ENCODE results near the gene ALAS2. TPM values are rescaled to one million over a fixed set of nuclear protein-coding genes. Genes with fewer than 3 reads are reported as not detected.

Gene ALAS2
- total and polyA plus RNA-seq, 2 experiments from 2014 or later = 4.3 to 5.1 TPM

DNA sequence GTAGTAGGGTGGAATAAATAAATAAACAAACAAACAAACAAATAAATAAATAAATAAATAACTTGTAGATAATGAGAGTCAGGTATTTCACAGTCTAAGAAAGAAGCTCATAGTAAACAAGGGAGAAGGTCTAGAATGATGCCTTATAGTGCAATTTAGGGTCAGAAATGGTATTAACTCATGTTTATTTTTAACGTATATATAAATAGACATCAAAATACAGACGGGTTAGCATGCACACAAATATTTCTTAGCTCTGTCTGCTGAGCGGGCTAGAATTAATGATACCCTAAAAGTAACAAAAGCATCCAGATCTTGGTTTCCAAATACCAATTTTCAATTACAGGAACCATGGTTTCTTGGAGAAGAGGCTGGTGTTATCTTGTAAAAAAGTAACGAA is 53.4 kb downstream of the ALAS2 start:
- TF ChIP-seq, protein P1, sequence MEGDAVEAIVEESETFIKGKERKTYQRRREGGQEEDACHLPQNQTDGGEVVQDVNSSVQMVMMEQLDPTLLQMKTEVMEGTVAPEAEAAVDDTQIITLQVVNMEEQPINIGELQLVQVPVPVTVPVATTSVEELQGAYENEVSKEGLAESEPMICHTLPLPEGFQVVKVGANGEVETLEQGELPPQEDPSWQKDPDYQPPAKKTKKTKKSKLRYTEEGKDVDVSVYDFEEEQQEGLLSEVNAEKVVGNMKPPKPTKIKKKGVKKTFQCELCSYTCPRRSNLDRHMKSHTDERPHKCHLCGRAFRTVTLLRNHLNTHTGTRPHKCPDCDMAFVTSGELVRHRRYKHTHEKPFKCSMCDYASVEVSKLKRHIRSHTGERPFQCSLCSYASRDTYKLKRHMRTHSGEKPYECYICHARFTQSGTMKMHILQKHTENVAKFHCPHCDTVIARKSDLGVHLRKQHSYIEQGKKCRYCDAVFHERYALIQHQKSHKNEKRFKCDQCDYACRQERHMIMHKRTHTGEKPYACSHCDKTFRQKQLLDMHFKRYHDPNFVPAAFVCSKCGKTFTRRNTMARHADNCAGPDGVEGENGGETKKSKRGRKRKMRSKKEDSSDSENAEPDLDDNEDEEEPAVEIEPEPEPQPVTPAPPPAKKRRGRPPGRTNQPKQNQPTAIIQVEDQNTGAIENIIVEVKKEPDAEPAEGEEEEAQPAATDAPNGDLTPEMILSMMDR (IDR thresholded peaks at IDR 0.05; ENCODE audit: low read depth, low read length) = no peak
- no peaks in the 10 kb centered on the region for H3K4me1 ChIP-seq (ENCODE audit: low read depth)
- DNase-seq (ENCODE audit: low read depth in 1 of 2, low spot score in 1 of 2) = no peak
- H3K36me3 ChIP-seq = no peaks in the 10 kb centered on the region
- H3K27ac ChIP-seq = no peak overlapping the region
- no peaks in the 10 kb centered on the region for H3K27me3 ChIP-seq
- peaks cover 4% of the 10 kb centered on the region for H3K9me3 ChIP-seq (ENCODE audit: low read depth)
- no peak overlapping the region for H3K4me3 ChIP-seq

DNA sequence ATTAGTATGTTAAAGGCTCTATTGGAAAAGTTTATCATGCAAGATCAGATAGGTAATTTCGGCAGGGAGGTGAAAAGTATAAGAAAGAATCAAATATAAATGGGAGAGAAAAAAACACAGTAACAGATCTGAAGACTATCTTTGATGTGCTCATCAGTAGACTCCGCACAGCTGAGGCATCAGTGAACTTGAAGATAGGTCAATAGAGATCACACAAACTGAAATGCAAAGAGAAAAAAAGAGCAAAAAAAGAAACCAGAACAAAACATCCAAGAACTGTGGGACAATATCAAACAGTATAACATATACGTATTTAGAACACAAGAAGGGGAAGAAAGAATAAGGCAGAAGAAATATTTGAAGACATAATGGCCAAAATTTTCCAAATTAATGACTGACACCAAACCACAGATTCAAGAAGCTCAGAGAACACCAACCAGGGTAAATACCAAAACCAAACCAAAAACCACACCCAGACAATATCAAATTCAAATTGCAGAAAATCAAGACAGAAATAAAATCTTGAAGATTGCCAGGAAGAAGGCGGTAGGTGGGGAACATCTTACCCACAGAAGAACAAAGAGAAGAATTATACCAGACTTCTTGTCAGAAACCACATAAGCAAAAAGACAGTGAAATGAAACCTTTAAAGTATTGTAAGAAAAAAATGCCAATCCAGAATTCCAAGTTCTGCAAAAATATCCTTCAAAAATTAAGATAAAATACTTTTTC is 65.8 kb downstream of the ALAS2 start:
- no peaks in the 10 kb centered on the region for H3K36me3 ChIP-seq
- TF ChIP-seq, protein P1 (IDR thresholded peaks at IDR 0.05; ENCODE audit: low read depth, low read length) = no peak
- DNase-seq (ENCODE audit: low read depth in 1 of 2, low spot score in 1 of 2) = no peak
- H3K27me3 ChIP-seq = no peaks in the 10 kb centered on the region
- no peak overlapping the region for H3K4me3 ChIP-seq
- H3K4me1 ChIP-seq (ENCODE audit: low read depth) = no peaks in the 10 kb centered on the region
- H3K27ac ChIP-seq = no peak overlapping the region
- no peaks in the 10 kb centered on the region for H3K9me3 ChIP-seq (ENCODE audit: low read depth)

DNA sequence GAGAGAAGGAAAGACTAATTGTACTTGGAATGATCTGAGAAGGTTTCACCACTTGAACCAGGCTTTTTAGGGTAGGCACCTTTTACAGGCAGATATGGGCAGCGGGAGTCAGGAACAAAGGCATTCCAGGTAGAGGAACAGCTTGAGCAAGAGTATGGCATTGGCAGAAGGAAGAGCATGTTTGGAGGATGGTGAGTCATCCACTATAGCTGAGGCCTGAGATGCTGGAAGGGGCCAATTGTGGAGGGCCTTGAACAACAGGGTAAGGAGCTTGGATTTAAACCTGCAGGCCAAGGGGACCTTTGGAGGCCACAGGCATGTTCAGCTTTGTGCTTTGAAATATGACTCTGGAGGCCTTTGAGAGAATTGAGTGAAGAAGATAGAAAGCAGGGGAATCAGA is 69.0 kb downstream of the ALAS2 start:
- no peak overlapping the region for H3K27ac ChIP-seq
- TF ChIP-seq, protein P1 (IDR thresholded peaks at IDR 0.05; ENCODE audit: low read depth, low read length) = no peak
- H3K9me3 ChIP-seq (ENCODE audit: low read depth) = no peaks in the 10 kb centered on the region
- no peaks in the 10 kb centered on the region for H3K36me3 ChIP-seq
- H3K4me3 ChIP-seq = no peak overlapping the region
- H3K27me3 ChIP-seq = no peaks in the 10 kb centered on the region
- no peak for DNase-seq (ENCODE audit: low read depth in 1 of 2, low spot score in 1 of 2)
- no peaks in the 10 kb centered on the region for H3K4me1 ChIP-seq (ENCODE audit: low read depth)

Other genes with a start within 250 kb of the ALAS2 start
- 0.07 and 0.24 TPM in 2 replicates for gene ITIH6, start 232.7 kb downstream of the ALAS2 start, total RNA-seq
- gene ITIH6, start 232.7 kb downstream of the ALAS2 start, polyA plus RNA-seq = 0.07 TPM in 1 of 2 replicates, not detected in the other
- gene MAGED2, start 223.2 kb downstream of the ALAS2 start, total RNA-seq = 778 and 956 TPM in 2 replicates
- gene MAGED2, start 223.2 kb downstream of the ALAS2 start, polyA plus RNA-seq = 972 and 1,145 TPM in 2 replicates
- gene TRO, start 110.2 kb downstream of the ALAS2 start, total RNA-seq = 111 and 130 TPM in 2 replicates
- gene TRO, start 110.2 kb downstream of the ALAS2 start, polyA plus RNA-seq = 125 and 140 TPM in 2 replicates
- 0.33 and 0.99 TPM in 2 replicates for gene PFKFB1, start 36.8 kb downstream of the ALAS2 start, total RNA-seq
- 0.15 and 0.51 TPM in 2 replicates for gene PFKFB1, start 36.8 kb downstream of the ALAS2 start, polyA plus RNA-seq
- 10.4 and 10.8 TPM in 2 replicates for gene APEX2, start 30.6 kb downstream of the ALAS2 start, total RNA-seq
- gene APEX2, start 30.6 kb downstream of the ALAS2 start, polyA plus RNA-seq = 15.0 and 17.3 TPM in 2 replicates
- gene PAGE2B, start 44.1 kb upstream of the ALAS2 start, total RNA-seq = not detected in 2 replicates
- 0.62 TPM in 1 of 2 replicates, not detected in the other for gene PAGE2B, start 44.1 kb upstream of the ALAS2 start, polyA plus RNA-seq
- gene PAGE2, start 58.0 kb upstream of the ALAS2 start, total RNA-seq = not detected in 2 replicates
- gene PAGE2, start 58.0 kb upstream of the ALAS2 start, polyA plus RNA-seq = not detected in 2 replicates
- not detected in 2 replicates for gene PAGE5, start 189.4 kb upstream of the ALAS2 start, total RNA-seq
- not detected in 2 replicates for gene PAGE5, start 189.4 kb upstream of the ALAS2 start, polyA plus RNA-seq
- gene PAGE3, start 233.9 kb upstream of the ALAS2 start, total RNA-seq = not detected in 2 replicates
- gene PAGE3, start 233.9 kb upstream of the ALAS2 start, polyA plus RNA-seq = not detected in 2 replicates